H9 (cell line): ENCODE measurements around the gene TASOR2. TPM values are rescaled to one million over a fixed set of nuclear protein-coding genes. Genes with fewer than 3 reads are reported as not detected.

Source experiments
- DNase-seq: peaks from one replicate; pipeline ENCODE4 v3.0.0-alpha.2; 2017
- H2AFZ ChIP-seq: one replicate; pipeline ENCODE4 v1.6.1; 2013; ENCODE audit warnings: mild to moderate bottlenecking, low read length, control low read depth, moderate library complexity
- H2AK5ac ChIP-seq: 2 replicates; pipeline ENCODE4 v1.6.1; 2013; ENCODE audit warnings: low read length, control low read depth, mixed read lengths; ENCODE audit not compliant: insufficient read length
- H2BK120ac ChIP-seq: one replicate; pipeline ENCODE4 v1.6.1; 2013; ENCODE audit warnings: low read depth, mild to moderate bottlenecking, low read length, control low read depth, inconsistent platforms; ENCODE audit not compliant: poor library complexity, severe bottlenecking
- H2BK12ac ChIP-seq: 2 replicates; pipeline ENCODE4 v1.6.1; 2013; ENCODE audit warnings: low read length, control low read depth, mixed read lengths, low read depth; ENCODE audit not compliant: insufficient read length
- H2BK15ac ChIP-seq: 2 replicates; pipeline ENCODE4 v1.6.1; 2013; ENCODE audit warnings: low read depth, low read length, control low read depth
- H2BK20ac ChIP-seq: one replicate; pipeline ENCODE4 v1.6.1; 2013; ENCODE audit warnings: low read depth, mild to moderate bottlenecking, low read length, control low read depth, inconsistent platforms; ENCODE audit not compliant: poor library complexity, severe bottlenecking
- H2BK5ac ChIP-seq: 2 replicates; pipeline ENCODE4 v1.6.1; 2013; ENCODE audit warnings: low read length, control low read depth, mixed read lengths; ENCODE audit not compliant: insufficient read length
- H3K14ac ChIP-seq: 2 replicates; pipeline ENCODE4 v1.6.1; 2013; ENCODE audit warnings: low read length, control low read depth; ENCODE audit not compliant: insufficient read depth
- H3K18ac ChIP-seq: 2 replicates; pipeline ENCODE4 v1.6.1; 2013; ENCODE audit warnings: low read depth, mild to moderate bottlenecking, mixed read lengths, low read length, control low read depth; ENCODE audit not compliant: insufficient read length
- H3K23ac ChIP-seq: 2 replicates; pipeline ENCODE4 v1.6.1; 2013; ENCODE audit warnings: low read length, control low read depth, mixed read lengths, low read depth; ENCODE audit not compliant: insufficient read length
- H3K23me2 ChIP-seq: 2 replicates; pipeline ENCODE4 v1.6.1; 2013; ENCODE audit warnings: low read depth, mild to moderate bottlenecking, mixed read lengths, low read length, control low read depth; ENCODE audit not compliant: insufficient read length, poor library complexity, severe bottlenecking
- H3K27ac ChIP-seq: 2 replicates; pipeline ENCODE4 v1.5.1; 2013; ENCODE audit warnings: low read length, control low read depth, mixed read lengths, low read depth; ENCODE audit not compliant: insufficient read length
- H3K27me3 ChIP-seq: 2 replicates; pipeline ENCODE4 v1.6.1; 2013; ENCODE audit warnings: low read length, control low read depth, inconsistent platforms; ENCODE audit not compliant: insufficient read depth
- H3K4ac ChIP-seq: 2 replicates; pipeline ENCODE4 v1.6.1; 2013; ENCODE audit warnings: low read depth, mild to moderate bottlenecking, control low read depth, inconsistent platforms, low read length, moderate library complexity
- H3K4me1 ChIP-seq: 2 replicates; pipeline ENCODE4 v1.6.1; 2013; ENCODE audit warnings: low read length, control low read depth, inconsistent platforms; ENCODE audit not compliant: insufficient read depth
- H3K4me2 ChIP-seq: 2 replicates; pipeline ENCODE4 v1.6.1; 2013; ENCODE audit warnings: low read length, control low read depth, mixed read lengths; ENCODE audit not compliant: insufficient read length, insufficient read depth
- H3K56ac ChIP-seq: 2 replicates; pipeline ENCODE4 v1.6.1; 2013; ENCODE audit warnings: low read depth, mild to moderate bottlenecking, mixed read lengths, low read length, control low read depth; ENCODE audit not compliant: insufficient read length
- H3K79me1 ChIP-seq: 2 replicates; pipeline ENCODE4 v1.6.1; 2013; ENCODE audit warnings: low read depth, mild to moderate bottlenecking, moderate library complexity, low read length, control low read depth, inconsistent platforms; ENCODE audit not compliant: insufficient read depth, poor library complexity, severe bottlenecking
- H3K79me2 ChIP-seq: 2 replicates; pipeline ENCODE4 v1.6.1; 2013; ENCODE audit warnings: low read length, control low read depth, inconsistent platforms; ENCODE audit not compliant: insufficient read depth
- H3K9ac ChIP-seq: 2 replicates; pipeline ENCODE4 v1.6.1; 2013; ENCODE audit warnings: low read length, control low read depth, mixed read lengths; ENCODE audit not compliant: insufficient read length; ENCODE audit errors: extremely low read depth
- H3K9me3 ChIP-seq: one replicate; pipeline ENCODE4 v1.6.1; 2013; ENCODE audit warnings: low read depth, low read length, inconsistent platforms; ENCODE audit not compliant: control insufficient read depth
- H3T11ph ChIP-seq: one replicate; pipeline ENCODE4 v1.6.1; 2013; ENCODE audit warnings: mild to moderate bottlenecking, low read length, control low read depth, inconsistent platforms
- H4K20me1 ChIP-seq: one replicate; pipeline ENCODE4 v1.6.1; 2013; ENCODE audit not compliant: control insufficient read depth, insufficient read length, insufficient read depth
- H4K5ac ChIP-seq: 2 replicates; pipeline ENCODE4 v1.6.1; 2013; ENCODE audit warnings: low read depth, mild to moderate bottlenecking, mixed read lengths, low read length, control low read depth; ENCODE audit not compliant: insufficient read length
- H4K8ac ChIP-seq: replicated peaks from 2 replicates; pipeline ENCODE4 v1.6.1; 2013; ENCODE audit warnings: low read length, control low read depth, mixed read lengths, low read depth; ENCODE audit not compliant: insufficient read length
- H4K91ac ChIP-seq: 2 replicates; pipeline ENCODE4 v1.6.1; 2013; ENCODE audit warnings: low read depth, mild to moderate bottlenecking, moderate library complexity, mixed read lengths, low read length, control low read depth; ENCODE audit not compliant: insufficient read length
- H3K27ac Mint-ChIP-seq, 3 experiments: 2 replicates in 2 of 3; 3 replicates in 1 of 3; pipeline ENCODE4 v1.8.0; 2020 to 2021; ENCODE audit warnings: mixed read lengths in 3 of 3, mild to moderate bottlenecking in 1 of 3, moderate library complexity in 1 of 3
- H3K27me3 Mint-ChIP-seq: 2 replicates; pipeline ENCODE4 v1.8.0; 2021; ENCODE audit warnings: low read depth, mild to moderate bottlenecking, moderate library complexity, mixed read lengths
- H3K36me3 Mint-ChIP-seq, 3 experiments: 2 replicates in 2 of 3; 3 replicates in 1 of 3; pipeline ENCODE4 v1.8.0; 2020 to 2021; ENCODE audit warnings: low read depth in 3 of 3, mixed read lengths in 3 of 3; ENCODE audit not compliant: insufficient read depth in 1 of 3
- H3K4me1 Mint-ChIP-seq, 2 experiments: 2 replicates each; pipeline ENCODE4 v1.8.0; 2020; ENCODE audit warnings: mixed read lengths in 2 of 2
- H3K4me3 Mint-ChIP-seq, 2 experiments: 2 replicates in 1 of 2; 3 replicates in 1 of 2; pipeline ENCODE4 v1.8.0; 2020 to 2021; ENCODE audit warnings: mild to moderate bottlenecking in 2 of 2, mixed read lengths in 2 of 2, moderate library complexity in 1 of 2
- H3K9me3 Mint-ChIP-seq, 2 experiments: 2 replicates in 1 of 2; 3 replicates in 1 of 2; pipeline ENCODE4 v1.8.0; 2020; ENCODE audit warnings: mild to moderate bottlenecking in 2 of 2, mixed read lengths in 2 of 2, moderate library complexity in 1 of 2
- CTCF ChIP-seq: fragments of 200-600 bp; sonication (generic); conservative IDR thresholded peaks from 3 replicates; pipeline ENCODE4 v1.8.0; 2021; ENCODE audit warnings: antibody characterized with exemption, mild to moderate bottlenecking
- WGBS: extraction: QIAGEN DNeasy Blood & Tissue Kit; methylation state at CpG from one replicate; pipeline ENCODE4 v1.1.7; 2013; ENCODE audit warnings: missing lambda C conversion rate, low lambda C conversion rate, mixed read lengths; ENCODE audit not compliant: insufficient read length; ENCODE audit errors: extremely low coverage; 5-methylcytosine and 5-hydroxymethylcytosine counted together
- total RNA-seq: library from RNA; stranded (reverse); gene quantifications from 2 replicates; pipeline ENCODE4 v1.2.1, GENCODE V29; 2021

The TASOR2 gene
- total RNA-seq, 1 experiment from 2014 or later: 64.5 TPM

GRCh38 chr10:5684971-5685763 lies 529 bp downstream of the TASOR2 start:
- Histone ChIP-seq H3T11ph (no peak overlapping the region), H3K4ac (no peak overlapping the region), H4K8ac (no peak overlapping the region), H3K9ac (peak overlapping the region; percentile 32), H3K14ac (no peak overlapping the region), H3K23me2 (peaks cover 4% of the 10 kb centered on the region), H2AK5ac (no peak overlapping the region), H3K56ac (no peak overlapping the region), H3K4me2 (peak overlapping the region; percentile 91), H4K20me1 (no peaks in the 10 kb centered on the region), H3K27me3 (no peaks in the 10 kb centered on the region; the same call in 1 of the 2 replicates), H3K4me1 (no peaks in the 10 kb centered on the region), H2BK15ac (no peak overlapping the region), H3K79me1 (no peaks in the 10 kb centered on the region), H4K5ac (no peak overlapping the region), H3K79me2 (peaks cover 12% of the 10 kb centered on the region; the same call in 1 of the 2 replicates), H3K23ac (no peak overlapping the region), H2BK12ac (no peak overlapping the region), H2AFZ (no peak overlapping the region), H3K18ac (no peak overlapping the region), H3K27ac (no peak overlapping the region), H2BK120ac (no peak overlapping the region), H2BK5ac (no peak overlapping the region), H2BK20ac (no peak overlapping the region), H3K9me3 (no peaks in the 10 kb centered on the region), H4K91ac (no peak overlapping the region)
- DNase-seq: peak; percentile 68
- H3K9me3 Mint-ChIP-seq: peaks cover 0 to 7% of the 10 kb centered on the region in 2 experiments; a peak in 2 of 5 replicates
- peaks cover 35% of the 10 kb centered on the region for H3K27me3 Mint-ChIP-seq
- peak; percentile 63 for TF ChIP-seq CTCF
- WGBS: no CpG with 5 or more reads among the region's 77 CpGs
- H3K36me3 Mint-ChIP-seq: peaks cover 0 to 4% (median 2%) of the 10 kb centered on the region in 3 experiments; a peak in 2 of 7 replicates
- peaks cover 14 to 15% of the 10 kb centered on the region in 2 experiments for H3K4me1 Mint-ChIP-seq
- H3K27ac Mint-ChIP-seq: peak overlapping the region; percentile 30 to 87 (median 83); a peak in 4 of 7 replicates
- H3K4me3 Mint-ChIP-seq: peak overlapping the region; percentile 96 to 97
